ENCODE measurements around the gene UGT3A2.
A peak's percentile ranks its signal among the peaks of the same experiment; 100 is the strongest.

The UGT3A2 gene

GRCh38 chr5:36058776-36059175 is 7.9 kb downstream of the UGT3A2 start:
- TF ChIP-seq FOXP2 (optimal IDR thresholded peaks at IDR 0.05; ENCODE audit: control extremely low read depth, extremely low read length, insufficient read depth) (no peak), EZH2 (IDR thresholded peaks at IDR 0.05) (no peak), POLR2AphosphoS5 (IDR thresholded peaks at IDR 0.05; ENCODE audit: borderline replicate concordance, low read depth, low read length) (no peak)
- peaks cover 63% of the 10 kb centered on the region for H3K36me3 ChIP-seq (ENCODE audit: insufficient read depth, low read length)
- H3K27ac ChIP-seq, result peak overlapping the region; percentile 96
- no peak overlapping the region for H3K4me3 ChIP-seq
- no peak overlapping the region for H3K9ac ChIP-seq (ENCODE audit: insufficient read length)
- DNase-seq (ENCODE audit: low read depth, low spot score), result no peak
- peaks cover 9% of the 10 kb centered on the region for H3K9me3 ChIP-seq (ENCODE audit: low read depth, low read length)

- Histone ChIP-seq H3K36me3 (ENCODE audit: insufficient read depth, low read length) (peaks cover 63% of the 10 kb centered on the region), H3K4me3 (no peak overlapping the region), H3K9me3 (ENCODE audit: low read depth, low read length) (no peaks in the 10 kb centered on the region), H3K9ac (ENCODE audit: insufficient read length) (no peak overlapping the region), H3K27ac (peak overlapping the region; percentile 4)
- DNase-seq (ENCODE audit: low read depth, low spot score), result no peak
- TF ChIP-seq POLR2AphosphoS5 (IDR thresholded peaks at IDR 0.05; ENCODE audit: borderline replicate concordance, low read depth, low read length), result no peak
- TF ChIP-seq EZH2 (IDR thresholded peaks at IDR 0.05), result no peak
- TF ChIP-seq FOXP2 (optimal IDR thresholded peaks at IDR 0.05; ENCODE audit: control extremely low read depth, extremely low read length, insufficient read depth), result no peak
These were observed 9.3 kb downstream of the UGT3A2 start for GRCh38 chr5:36057386-36057785.

- peak overlapping the region; percentile 4; the same call in 1 of the 2 replicates for H3K27ac ChIP-seq
- no peak for TF ChIP-seq POLR2AphosphoS5 (IDR thresholded peaks at IDR 0.05; ENCODE audit: borderline replicate concordance, low read depth, low read length)
- no peak for TF ChIP-seq EZH2 (IDR thresholded peaks at IDR 0.05)
These were observed 10.3 kb downstream of the UGT3A2 start for GRCh38 chr5:36056422-36056821.

GRCh38 chr5:36055984-36056383 is 10.7 kb downstream of the UGT3A2 start:
- no peak for TF ChIP-seq EZH2 (IDR thresholded peaks at IDR 0.05)
- no peak for TF ChIP-seq POLR2AphosphoS5 (IDR thresholded peaks at IDR 0.05; ENCODE audit: borderline replicate concordance, low read depth, low read length)
- no peak for TF ChIP-seq FOXP2 (optimal IDR thresholded peaks at IDR 0.05; ENCODE audit: control extremely low read depth, extremely low read length, insufficient read depth)

More at GRCh38 chr5:36056422-36056821, 10.3 kb downstream of the UGT3A2 start:
- DNase-seq (ENCODE audit: low read depth, low spot score), result no peak
- Histone ChIP-seq H3K36me3 (ENCODE audit: insufficient read depth, low read length) (peaks cover 72% of the 10 kb centered on the region), H3K9me3 (ENCODE audit: low read depth, low read length) (no peaks in the 10 kb centered on the region), H3K9ac (ENCODE audit: insufficient read length) (no peak overlapping the region), H3K4me3 (no peak overlapping the region)

GRCh38 chr5:36054647-36055046 is 12.0 kb downstream of the UGT3A2 start:
- no peak for DNase-seq (ENCODE audit: low read depth, low spot score)
- H3K9ac ChIP-seq (ENCODE audit: insufficient read length), result no peak overlapping the region
- no peak for TF ChIP-seq EZH2 (IDR thresholded peaks at IDR 0.05)
- TF ChIP-seq POLR2AphosphoS5 (IDR thresholded peaks at IDR 0.05; ENCODE audit: borderline replicate concordance, low read depth, low read length), result no peak
- TF ChIP-seq FOXP2 (optimal IDR thresholded peaks at IDR 0.05; ENCODE audit: control extremely low read depth, extremely low read length, insufficient read depth), result no peak
- peak overlapping the region; percentile 29; the same call in 1 of the 2 replicates for H3K27ac ChIP-seq
- H3K9me3 ChIP-seq (ENCODE audit: low read depth, low read length), result no peaks in the 10 kb centered on the region
- H3K36me3 ChIP-seq (ENCODE audit: insufficient read depth, low read length), result peaks cover 88% of the 10 kb centered on the region
- no peak overlapping the region for H3K4me3 ChIP-seq

More at GRCh38 chr5:36055984-36056383, 10.7 kb downstream of the UGT3A2 start:
- Histone ChIP-seq H3K4me3 (no peak overlapping the region), H3K36me3 (ENCODE audit: insufficient read depth, low read length) (peaks cover 76% of the 10 kb centered on the region), H3K27ac (peak overlapping the region; percentile 4; the same call in 1 of the 2 replicates), H3K9me3 (ENCODE audit: low read depth, low read length) (no peaks in the 10 kb centered on the region), H3K9ac (ENCODE audit: insufficient read length) (no peak overlapping the region)
- DNase-seq (ENCODE audit: low read depth, low spot score), result no peak

GRCh38 chr5:36052538-36052937 is 14.1 kb downstream of the UGT3A2 start:
- no peak for TF ChIP-seq FOXP2 (optimal IDR thresholded peaks at IDR 0.05; ENCODE audit: control extremely low read depth, extremely low read length, insufficient read depth)
- Histone ChIP-seq H3K9ac (ENCODE audit: insufficient read length) (no peak overlapping the region), H3K9me3 (ENCODE audit: low read depth, low read length) (no peaks in the 10 kb centered on the region), H3K27ac (peak overlapping the region; percentile 26; the same call in 1 of the 2 replicates), H3K4me3 (no peak overlapping the region), H3K36me3 (ENCODE audit: insufficient read depth, low read length) (peaks cover 99% of the 10 kb centered on the region)
- DNase-seq (ENCODE audit: low read depth, low spot score), result no peak

GRCh38 chr5:36049949-36050348 is 16.7 kb downstream of the UGT3A2 start:
- Histone ChIP-seq H3K9me3 (ENCODE audit: low read depth, low read length) (no peaks in the 10 kb centered on the region), H3K27ac (no peak overlapping the region), H3K36me3 (ENCODE audit: insufficient read depth, low read length) (peaks cover 99% of the 10 kb centered on the region), H3K4me3 (no peak overlapping the region), H3K9ac (ENCODE audit: insufficient read length) (no peak overlapping the region)
- no peak for DNase-seq (ENCODE audit: low read depth, low spot score)
- no peak for TF ChIP-seq FOXP2 (optimal IDR thresholded peaks at IDR 0.05; ENCODE audit: control extremely low read depth, extremely low read length, insufficient read depth)
- TF ChIP-seq EZH2 (IDR thresholded peaks at IDR 0.05), result no peak

- TF ChIP-seq POLR2AphosphoS5 (IDR thresholded peaks at IDR 0.05; ENCODE audit: borderline replicate concordance, low read depth, low read length), result peak; percentile 14; the same call in 1 of the 2 replicates
- TF ChIP-seq EZH2 (IDR thresholded peaks at IDR 0.05), result no peak
- no peak for TF ChIP-seq FOXP2 (optimal IDR thresholded peaks at IDR 0.05; ENCODE audit: control extremely low read depth, extremely low read length, insufficient read depth)
- Histone ChIP-seq H3K9ac (ENCODE audit: insufficient read length) (no peak overlapping the region), H3K4me3 (0 out of 2 replicates have a peak overlapping the region, but pooled peaks have one; percentile 9)
These were observed 19.1 kb downstream of the UGT3A2 start for GRCh38 chr5:36047384-36048160.

More at GRCh38 chr5:36047384-36048160, 19.1 kb downstream of the UGT3A2 start:
- peak; percentile 59 for DNase-seq (ENCODE audit: low read depth, low spot score)
- Histone ChIP-seq H3K9me3 (ENCODE audit: low read depth, low read length) (peaks cover 4% of the 10 kb centered on the region; the same call in 1 of the 2 replicates), H3K27ac (peak overlapping the region; percentile 74; the same call in 1 of the 2 replicates), H3K36me3 (ENCODE audit: insufficient read depth, low read length) (peaks cover 99% of the 10 kb centered on the region)

Data from SK-N-MC (cell line).